Spleen (tissue), 7 donors: ENCODE data around the gene MYO16.

Experiments used
- CTCF ChIP-seq, 11 experiments: fragments of 200-600 bp in 7 of 11; fragments of 450-650 bp in 4 of 11; sonication (generic) in 4 of 11; IDR thresholded peaks in 8 of 11; conservative IDR thresholded peaks in 3 of 11; 1 replicate in 7 of 11; 2 replicates in 4 of 11; pipeline versions ENCODE4 v1.4.0 to v1.8.0; 2016 to 2021; ENCODE audit warnings: antibody characterized with exemption in 11 of 11, inconsistent platforms in 4 of 11, mild to moderate bottlenecking in 1 of 11
- POLR2A ChIP-seq, 3 donors: fragments of 450-650 bp; IDR thresholded peaks; one replicate each; pipeline ENCODE4 v1.5.1; 2017; ENCODE audit warnings: antibody characterized with exemption in 3 of 3, mild to moderate bottlenecking in 1 of 3
- POLR2AphosphoS5 ChIP-seq, 3 donors: sonication (generic); formaldehyde crosslinking; IDR thresholded peaks; one replicate each; pipeline ENCODE4 v1.5.1; 2017; ENCODE audit warnings: antibody characterized with exemption in 3 of 3
- donor health status: DM: no; HTN: no; CAD: no; lungs with moderate emphysema.
- donor health status: DM: no; HTN: no; CAD: no.
- donor health status: DM: no; HTN: no; CAD: no.

GRCh38 chr13:109123971-109124370 lies 494.6 kb downstream of the MYO16 start:
- TF ChIP-seq POLR2AphosphoS5 (IDR thresholded peaks at IDR 0.05) (no peak), POLR2A (IDR thresholded peaks at IDR 0.05) (no peak), CTCF (IDR thresholded peaks at IDR 0.05 in 8 of 11, conservative IDR thresholded peaks at IDR 0.05 in 3 of 11) (no peak)
